Psoas muscle (tissue), 8 donors: Measurements from ENCODE around the gene DNAL1. TPM values are rescaled to one million over a fixed set of nuclear protein-coding genes. Genes with fewer than 3 reads are reported as not detected.

Experiments used
- ATAC-seq, 4 donors: fragments of 200-7000 bp; cut with Tn5 transposase; one replicate each; pipeline ENCODE4 v1.9.1; 2020; ENCODE audit warnings: moderate library complexity in 3 of 4, mild to moderate bottlenecking in 2 of 4
- DNase-seq, 2 donors: peaks; one replicate each; pipeline ENCODE4 v3.0.0-alpha.2; 2020
- H3K27ac ChIP-seq: fragments of 200-600 bp; one replicate; pipeline ENCODE4 v1.8.0; 2022
- H3K27me3 ChIP-seq, 3 donors: fragments of 200-600 bp in 1 of 3; one replicate each; pipeline versions ENCODE4 v1.6.1 to v1.8.0; 2013 to 2022; ENCODE audit warnings: low read length in 2 of 3, mild to moderate bottlenecking in 2 of 3, moderate library complexity in 1 of 3; ENCODE audit not compliant: insufficient read depth in 3 of 3
- H3K36me3 ChIP-seq, 2 donors: fragments of 200-600 bp in 1 of 2; one replicate each; pipeline versions ENCODE4 v1.6.1 to v1.8.0; 2013 to 2022; ENCODE audit warnings: low read depth in 1 of 2, mild to moderate bottlenecking in 1 of 2, moderate library complexity in 1 of 2; ENCODE audit not compliant: insufficient read depth in 1 of 2
- H3K4me1 ChIP-seq: fragments of 200-600 bp; one replicate; pipeline ENCODE4 v1.8.0; 2022
- H3K4me3 ChIP-seq: fragments of 200-600 bp; one replicate; pipeline ENCODE4 v1.8.0; 2022; ENCODE audit warnings: mild to moderate bottlenecking
- H3K9me3 ChIP-seq: fragments of 200-600 bp; one replicate; pipeline ENCODE4 v1.8.0; 2022
- WGBS, 3 donors: extraction: QIAGEN DNeasy Blood & Tissue Kit; methylation state at CpG; one replicate each; pipeline versions ENCODE4 v1.1.6 to v1.1.7; 2013; 5-methylcytosine and 5-hydroxymethylcytosine counted together
- intact Hi-C, 2 donors: fragments of 100-400 bp; cut with DNase I; formaldehyde crosslinking; loops; one replicate each; pipeline versions ENCODE4 v1.11.0 to v1.14.2; 2022
- polyA plus RNA-seq, 3 donors: library from polyadenylated mRNA; stranded (reverse); fragments of 200-250 nt; gene quantifications; one replicate each; pipeline ENCODE4 v1.2.3, GENCODE V29; 2013
- total RNA-seq, 4 donors: library from RNA; stranded (reverse); fragmentation: NEBNext Ultra II Directional in 2 of 4; extraction: Animal tissue kit (Norgen Biotek cat#: 25700) in 2 of 4; gene quantifications; one replicate each; pipeline versions ENCODE4 v1.2.1 to v1.2.4, GENCODE V29; 2021 to 2023
- TF ChIP-seq, protein P1 (sequence below): fragments of 200-600 bp; IDR thresholded peaks from one replicate; pipeline ENCODE4 v1.8.0; 2022; ENCODE audit warnings: antibody characterized with exemption
- donor health status: healthy with polysubstance abuse.
- donor health status: DM: no; HTN: no; CAD: no; lungs with moderate emphysema.
- donor health status: Bipolar disorder and iron deficiency.
- donor health status: healthy.
- donor health status: DM: yes; HTN: yes; CAD: no.
- donor health status: DM: no; HTN: no; CAD: no.
- donor health status: DM: no; HTN: no; CAD: no.
- donor health status: DM: yes; HTN: yes; CAD: no.

The DNAL1 gene
- total and polyA plus RNA-seq, 7 donors, result 4.3 to 20.0 (median 6.4) TPM

DNA sequence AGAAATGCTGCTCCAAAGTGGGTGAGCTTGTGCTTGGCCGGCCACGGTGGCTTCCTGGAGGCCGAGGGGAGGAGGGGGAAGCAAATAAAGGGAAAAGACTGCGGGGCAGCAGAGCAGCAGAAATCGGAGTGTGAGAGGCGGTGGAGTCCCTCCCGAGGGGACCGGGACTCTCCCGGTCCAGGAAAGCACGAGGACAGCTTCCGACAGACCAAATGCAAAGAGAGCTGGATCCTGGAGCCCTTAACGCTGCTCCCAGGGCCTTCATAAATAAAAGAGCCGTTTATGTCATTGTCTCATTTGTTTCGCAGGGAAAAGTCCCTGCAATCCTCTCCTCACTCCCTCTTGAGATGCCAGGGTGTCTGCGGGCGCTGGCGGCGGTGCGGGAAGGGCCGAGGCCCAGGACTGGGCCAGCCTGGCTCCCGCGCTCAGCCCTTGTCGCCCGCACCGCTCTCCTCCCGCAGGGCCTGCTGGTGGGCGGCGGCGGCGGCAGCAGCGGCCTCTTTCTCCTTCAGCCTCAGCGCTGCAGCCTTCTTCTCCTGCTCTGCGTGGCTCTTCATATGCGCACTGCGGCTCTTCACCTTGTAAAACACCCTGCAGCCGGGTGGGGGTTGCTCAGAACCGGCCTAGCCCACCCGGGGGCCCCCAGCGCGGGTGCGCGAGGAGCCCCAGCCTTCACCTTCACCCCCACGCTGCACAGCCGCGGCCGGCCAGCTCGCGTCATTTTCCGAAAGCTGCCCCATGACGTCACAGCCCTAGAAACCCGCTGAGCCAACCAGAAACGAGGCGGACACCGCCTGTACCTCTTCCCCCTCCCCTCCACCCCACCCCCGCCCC is 73.8 kb downstream of the DNAL1 start:
- no peaks in the 10 kb centered on the region for H3K27me3 ChIP-seq
- intact Hi-C loops, result no loop called here
- DNase-seq (no peak), ATAC-seq (no peak)
- WGBS, 3 donors, result 72 to 73% (median 72%) methylated on average over 53 to 55 of the region's 55 CpGs
- H3K36me3 ChIP-seq, result peaks cover 12 to 81% of the 10 kb centered on the region in 2 donors
- H3K9me3 ChIP-seq, result no peaks in the 10 kb centered on the region
- peaks cover 21% of the 10 kb centered on the region for H3K4me1 ChIP-seq
- peak overlapping the region; percentile 62 for H3K27ac ChIP-seq
- TF ChIP-seq, protein P1, sequence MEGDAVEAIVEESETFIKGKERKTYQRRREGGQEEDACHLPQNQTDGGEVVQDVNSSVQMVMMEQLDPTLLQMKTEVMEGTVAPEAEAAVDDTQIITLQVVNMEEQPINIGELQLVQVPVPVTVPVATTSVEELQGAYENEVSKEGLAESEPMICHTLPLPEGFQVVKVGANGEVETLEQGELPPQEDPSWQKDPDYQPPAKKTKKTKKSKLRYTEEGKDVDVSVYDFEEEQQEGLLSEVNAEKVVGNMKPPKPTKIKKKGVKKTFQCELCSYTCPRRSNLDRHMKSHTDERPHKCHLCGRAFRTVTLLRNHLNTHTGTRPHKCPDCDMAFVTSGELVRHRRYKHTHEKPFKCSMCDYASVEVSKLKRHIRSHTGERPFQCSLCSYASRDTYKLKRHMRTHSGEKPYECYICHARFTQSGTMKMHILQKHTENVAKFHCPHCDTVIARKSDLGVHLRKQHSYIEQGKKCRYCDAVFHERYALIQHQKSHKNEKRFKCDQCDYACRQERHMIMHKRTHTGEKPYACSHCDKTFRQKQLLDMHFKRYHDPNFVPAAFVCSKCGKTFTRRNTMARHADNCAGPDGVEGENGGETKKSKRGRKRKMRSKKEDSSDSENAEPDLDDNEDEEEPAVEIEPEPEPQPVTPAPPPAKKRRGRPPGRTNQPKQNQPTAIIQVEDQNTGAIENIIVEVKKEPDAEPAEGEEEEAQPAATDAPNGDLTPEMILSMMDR, result no peak
- no peak overlapping the region for H3K4me3 ChIP-seq

DNA sequence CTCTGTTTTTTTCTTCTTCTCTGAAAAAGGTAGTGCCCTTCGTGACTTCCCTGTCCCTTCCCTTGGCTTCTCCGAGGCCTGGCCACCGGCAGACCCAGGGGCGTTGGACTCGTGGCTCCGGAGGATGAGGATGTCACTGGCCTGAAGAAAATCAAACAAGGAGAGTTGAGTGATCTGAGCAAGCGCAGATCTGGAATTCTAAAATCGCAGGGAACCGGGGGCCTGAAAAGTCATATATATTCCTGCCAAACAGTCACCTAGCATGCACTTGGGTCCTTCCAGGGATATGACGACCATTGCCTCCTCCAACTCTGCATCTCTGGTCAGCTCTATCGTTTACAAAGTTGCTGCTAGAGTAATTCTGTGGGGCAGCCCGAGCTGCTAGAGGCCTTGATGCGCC is 74.6 kb downstream of the DNAL1 start:
- intact Hi-C loops, result no loop called here
- TF ChIP-seq, protein P1, result no peak
- ATAC-seq, result no peak
- no peak for DNase-seq
- peaks cover 12 to 81% of the 10 kb centered on the region in 2 donors for H3K36me3 ChIP-seq
- no peaks in the 10 kb centered on the region for H3K27me3 ChIP-seq
- 89 to 90% (median 90%) methylated on average over 13 of the region's 13 CpGs for whole genome bisulfite sequencing, 3 donors
- peaks cover 27% of the 10 kb centered on the region for H3K4me1 ChIP-seq
- H3K9me3 ChIP-seq, result no peaks in the 10 kb centered on the region
- H3K27ac ChIP-seq, result no peak overlapping the region
- H3K4me3 ChIP-seq, result no peak overlapping the region

DNA sequence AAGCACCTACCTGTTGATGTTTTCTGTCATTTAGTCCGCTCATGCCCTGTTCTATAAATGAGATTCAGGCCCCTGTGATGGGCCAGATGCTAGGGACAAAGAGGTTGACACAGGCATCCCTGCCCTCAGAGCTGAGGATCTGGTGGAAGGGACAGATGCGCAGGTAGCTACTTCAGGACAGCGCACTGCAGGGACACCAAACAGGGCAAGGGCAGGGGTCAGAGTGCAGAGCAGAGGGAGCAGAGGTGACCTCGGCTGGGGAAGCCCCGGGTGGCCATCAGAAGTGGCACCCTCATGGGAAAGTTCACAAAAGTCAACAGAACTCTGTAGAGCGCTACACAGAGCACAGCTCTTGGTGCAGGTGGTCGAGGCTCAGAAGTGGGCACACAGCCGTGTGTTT is 75.0 kb downstream of the DNAL1 start:
- no peak for ATAC-seq
- DNase-seq, result no peak
- H3K36me3 ChIP-seq, result peaks cover 12 to 81% of the 10 kb centered on the region in 2 donors
- TF ChIP-seq, protein P1, result no peak
- no peaks in the 10 kb centered on the region for H3K27me3 ChIP-seq
- WGBS, 3 donors, result 86 to 90% (median 87%) methylated on average over 8 of the region's 8 CpGs
- no peaks in the 10 kb centered on the region for H3K9me3 ChIP-seq
- H3K4me3 ChIP-seq, result no peak overlapping the region
- H3K4me1 ChIP-seq, result peaks cover 28% of the 10 kb centered on the region
- H3K27ac ChIP-seq, result no peak overlapping the region
- intact Hi-C loops, result no loop called here

DNA sequence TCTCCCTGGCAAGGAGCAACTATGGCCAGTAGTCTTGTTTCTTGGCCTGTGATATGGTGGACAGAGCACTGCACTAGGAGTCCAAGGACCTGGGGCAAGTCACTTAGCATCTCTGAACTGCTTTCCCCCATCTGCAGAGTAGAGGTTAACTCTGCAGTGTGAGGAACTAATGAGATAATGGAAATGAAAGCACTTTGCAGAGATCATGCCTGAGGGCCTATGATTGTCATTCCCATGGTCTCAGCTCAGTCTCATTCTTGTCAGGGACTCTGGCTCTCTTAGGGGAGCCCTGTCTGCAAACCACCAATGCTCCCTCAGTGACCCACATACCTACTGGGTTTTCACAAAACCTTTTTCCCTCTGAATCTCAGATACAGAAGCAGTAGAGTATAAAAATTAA is 75.8 kb downstream of the DNAL1 start:
- Histone ChIP-seq H3K27ac (peak overlapping the region; percentile 46), H3K9me3 (no peaks in the 10 kb centered on the region), H3K27me3 (no peaks in the 10 kb centered on the region), H3K36me3 (peaks cover 12 to 83% of the 10 kb centered on the region in 2 donors), H3K4me3 (no peak overlapping the region), H3K4me1 (peaks cover 36% of the 10 kb centered on the region)
- TF ChIP-seq, protein P1, result no peak
- intact Hi-C loops, result no loop called here
- no peak for ATAC-seq
- no peak for DNase-seq
